K562 (cell line): ENCODE measurements around the gene PPOX. TPM values are rescaled to one million over a fixed set of nuclear protein-coding genes. Genes with fewer than 3 reads are reported as not detected.

Source experiments
- ATF1 ChIP-seq, 2 experiments: fragments of 450-650 bp in 1 of 2; IDR thresholded peaks; 2 replicates each; pipeline ENCODE4 v1.6.1; 2016; ENCODE audit warnings: missing compliant biosample characterization in 1 of 2, missing genetic modification characterization in 1 of 2
- BCL6 ChIP-seq: fragments of 250-450 bp; sonication (Bioruptor Pico); IDR thresholded peaks from 2 replicates; pipeline ENCODE4 v1.4.0; 2020
- DNMT1 ChIP-seq: fragments of 450-650 bp; IDR thresholded peaks from 2 replicates; pipeline ENCODE4 v1.6.1; 2016; ENCODE audit warnings: antibody characterized with exemption, mild to moderate bottlenecking
- L3MBTL2 ChIP-seq: fragments of 450-650 bp; IDR thresholded peaks from 2 replicates; pipeline ENCODE4 v1.6.1; 2016; ENCODE audit warnings: mild to moderate bottlenecking, moderate library complexity
- MEIS2 ChIP-seq: fragments of 450-650 bp; IDR thresholded peaks from 2 replicates; pipeline ENCODE4 v1.6.1; 2014; ENCODE audit warnings: mild to moderate bottlenecking; ENCODE audit not compliant: partially characterized antibody
- NCOR1 ChIP-seq: fragments of 450-650 bp; IDR thresholded peaks from 2 replicates; pipeline ENCODE4 v1.6.1; 2016; ENCODE audit warnings: mild to moderate bottlenecking, moderate library complexity
- NR2C2 ChIP-seq, 2 experiments: fragments of 200-800 bp in 1 of 2; sonication (Bioruptor generic) in 1 of 2; sonication (generic) in 1 of 2; formaldehyde crosslinking in 1 of 2; IDR thresholded peaks; 2 replicates each; pipeline versions ENCODE4 v1.6.1 to v1.8.0; 2016 to 2022; ENCODE audit warnings: mild to moderate bottlenecking in 1 of 2, missing compliant biosample characterization in 1 of 2, missing genetic modification characterization in 1 of 2, missing genetic modification reagents in 1 of 2
- NR3C1 ChIP-seq: sonication (generic); formaldehyde crosslinking; IDR thresholded peaks from 2 replicates; pipeline ENCODE4 v1.8.1; 2022; ENCODE audit warnings: missing genetic modification reagents
- OTX1 ChIP-seq: fragments of 450-650 bp; formaldehyde crosslinking; IDR thresholded peaks from 2 replicates; pipeline ENCODE4 v1.4.0; 2022; ENCODE audit warnings: mild to moderate bottlenecking
- PHF21A ChIP-seq: fragments of 450-650 bp; IDR thresholded peaks from 2 replicates; pipeline ENCODE4 v1.6.1; 2017; ENCODE audit warnings: low read depth, borderline replicate concordance
- SMAD1 ChIP-seq: fragments of 150-350 bp; IDR thresholded peaks from 2 replicates; pipeline ENCODE4 v1.6.1; 2014; ENCODE audit warnings: low read length, low read depth; ENCODE audit not compliant: partially characterized antibody
- SRSF9 ChIP-seq: fragments of 200-400 bp; formaldehyde crosslinking; IDR thresholded peaks from 2 replicates; pipeline ENCODE4 v1.6.1; 2017; ENCODE audit warnings: low read depth, low read length, borderline replicate concordance
- TAF15 ChIP-seq: fragments of 200-400 bp; formaldehyde crosslinking; IDR thresholded peaks from 2 replicates; pipeline ENCODE4 v1.6.1; 2017; ENCODE audit warnings: mild to moderate bottlenecking, low read depth, low read length, moderate library complexity
- XRCC5 ChIP-seq: fragments of 200-400 bp; formaldehyde crosslinking; IDR thresholded peaks from 2 replicates; pipeline ENCODE4 v1.6.1; 2017; ENCODE audit warnings: low read depth, mild to moderate bottlenecking, low read length
- ZNF134 ChIP-seq: fragments of 250-450 bp; sonication (Bioruptor Pico); conservative IDR thresholded peaks from 2 replicates; pipeline ENCODE4 v1.4.0; 2020
- ZNF311 ChIP-seq: fragments of 250-450 bp; sonication (Bioruptor Pico); IDR thresholded peaks from 2 replicates; pipeline ENCODE4 v1.4.0; 2020; ENCODE audit warnings: mild to moderate bottlenecking, moderate library complexity
- ZNF707 ChIP-seq: fragments of 250-450 bp; sonication (Bioruptor Pico); conservative IDR thresholded peaks from 2 replicates; pipeline ENCODE4 v1.8.0; 2022; ENCODE audit warnings: inconsistent platforms, mild to moderate bottlenecking, moderate library complexity
- polyA plus RNA-seq, 8 experiments: library from polyadenylated mRNA; depleted of rRNA in 4 of 8; stranded (reverse) in 5 of 8; unstranded in 3 of 8; fragments of >200 nt; fragmentation: Nextera tagmentation in 2 of 8; fragmentation: Illumina TruSeq in 1 of 8; extraction: Ambion mirVana in 2 of 8; extraction: Trizol in 1 of 8; gene quantifications; 2 replicates each; pipeline versions ENCODE4 v1.2.1 to v1.2.3, GENCODE V29; 2011 to 2014; ENCODE audit warnings: inconsistent platforms in 1 of 8, missing spikeins in 1 of 8
- total RNA-seq, 7 experiments: library from RNA; depleted of rRNA in 6 of 7; stranded (reverse); fragments of >200 nt in 6 of 7; fragmentation: Illumina TruSeq in 2 of 7; extraction: Trizol in 2 of 7; gene quantifications; 2 replicates each; pipeline versions ENCODE4 v1.2.1 to v1.2.3, GENCODE V29; 2011 to 2021; ENCODE audit warnings: low replicate concordance in 1 of 7
- TF ChIP-seq, protein P1 (sequence below), 2 experiments: fragments of 450-650 bp; IDR thresholded peaks; 2 replicates each; pipeline ENCODE4 v1.6.1; 2016
- TF ChIP-seq, protein P2 (sequence below): sonication (generic); formaldehyde crosslinking; IDR thresholded peaks from 2 replicates; pipeline ENCODE4 v1.8.1; 2023; ENCODE audit warnings: mild to moderate bottlenecking, missing genetic modification reagents
- TF ChIP-seq, protein P3 (sequence below): IDR thresholded peaks from 2 replicates; pipeline ENCODE4 v1.6.1; 2016; ENCODE audit warnings: missing genetic modification characterization, missing compliant biosample characterization
- TF ChIP-seq, protein P4 (sequence below): sonication (generic); formaldehyde crosslinking; IDR thresholded peaks from 2 replicates; pipeline ENCODE4 v1.5.0; 2020; ENCODE audit warnings: missing genetic modification reagents

PPOX gene
- total and polyA plus RNA-seq, 9 of the 15 experiments (the other 6 are each of a cell fraction or from before 2014, with no cell fraction given), result 17.0 to 57.1 (median 38.9) TPM

DNA sequence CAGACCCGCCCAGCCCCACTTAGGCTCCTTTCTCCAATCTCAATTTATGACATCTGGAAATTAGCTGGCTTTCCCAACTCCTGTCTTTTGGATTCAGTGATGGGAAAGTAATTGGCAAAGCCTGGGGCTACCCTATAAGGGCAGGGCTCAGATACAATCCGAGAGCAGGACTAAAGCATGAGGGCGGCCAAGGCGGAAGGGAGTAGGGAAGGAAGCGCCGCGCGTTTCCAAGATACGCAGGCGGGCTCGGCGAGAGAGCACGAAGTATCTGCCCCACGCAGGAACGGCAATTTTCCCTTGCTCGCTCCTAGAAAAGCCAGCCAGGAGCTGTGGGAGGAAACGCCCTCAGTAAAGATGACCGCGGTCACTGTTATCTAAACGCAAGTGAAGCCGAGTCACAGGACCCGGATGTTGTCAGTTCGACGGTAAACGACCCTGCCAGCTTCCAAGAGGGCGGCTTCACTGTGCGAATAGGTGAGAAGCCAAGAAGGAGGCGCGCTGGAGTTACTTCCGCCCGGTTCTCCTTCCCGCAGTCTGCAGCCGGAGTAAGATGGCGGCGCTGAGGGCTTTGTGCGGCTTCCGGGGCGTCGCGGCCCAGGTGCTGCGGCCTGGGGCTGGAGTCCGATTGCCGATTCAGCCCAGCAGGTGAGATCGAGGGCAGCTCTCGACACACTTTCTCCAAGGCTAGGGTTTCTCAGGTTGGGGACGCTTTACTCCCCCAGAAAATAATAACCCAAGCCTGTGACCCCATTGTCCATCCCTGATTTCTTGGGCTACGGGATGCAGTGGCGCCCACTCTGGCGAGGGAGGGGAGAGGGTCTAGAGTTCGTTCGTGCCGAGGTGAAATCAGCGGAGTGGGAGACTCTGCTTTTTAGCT is 35.8 kb downstream of the PPOX start, which contains the start of gene NDUFS2 (continued):
- peak; percentile 93 for TF ChIP-seq NR2C2 (CRISPR knock-in tag; IDR thresholded peaks at IDR 0.05)
- TF ChIP-seq NR2C2 (tag; IDR thresholded peaks at IDR 0.05), result peak; percentile 99
- no peak for TF ChIP-seq SRSF9
- peak; percentile 83; the same call in 1 of the 2 replicates for TF ChIP-seq PHF21A
- TF ChIP-seq BCL6 (CRISPR knock-in tag), result 0 out of 2 replicates have a peak, but pooled peaks have one; percentile 13
- TF ChIP-seq, protein P1, sequence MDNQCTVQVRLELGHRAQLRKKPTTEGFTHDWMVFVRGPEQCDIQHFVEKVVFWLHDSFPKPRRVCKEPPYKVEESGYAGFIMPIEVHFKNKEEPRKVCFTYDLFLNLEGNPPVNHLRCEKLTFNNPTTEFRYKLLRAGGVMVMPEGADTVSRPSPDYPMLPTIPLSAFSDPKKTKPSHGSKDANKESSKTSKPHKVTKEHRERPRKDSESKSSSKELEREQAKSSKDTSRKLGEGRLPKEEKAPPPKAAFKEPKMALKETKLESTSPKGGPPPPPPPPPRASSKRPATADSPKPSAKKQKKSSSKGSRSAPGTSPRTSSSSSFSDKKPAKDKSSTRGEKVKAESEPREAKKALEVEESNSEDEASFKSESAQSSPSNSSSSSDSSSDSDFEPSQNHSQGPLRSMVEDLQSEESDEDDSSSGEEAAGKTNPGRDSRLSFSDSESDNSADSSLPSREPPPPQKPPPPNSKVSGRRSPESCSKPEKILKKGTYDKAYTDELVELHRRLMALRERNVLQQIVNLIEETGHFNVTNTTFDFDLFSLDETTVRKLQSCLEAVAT (IDR thresholded peaks at IDR 0.05), result peak in 1 of 2 experiments; percentile 78; a peak in 2 of 4 replicates
- TF ChIP-seq, protein P2, sequence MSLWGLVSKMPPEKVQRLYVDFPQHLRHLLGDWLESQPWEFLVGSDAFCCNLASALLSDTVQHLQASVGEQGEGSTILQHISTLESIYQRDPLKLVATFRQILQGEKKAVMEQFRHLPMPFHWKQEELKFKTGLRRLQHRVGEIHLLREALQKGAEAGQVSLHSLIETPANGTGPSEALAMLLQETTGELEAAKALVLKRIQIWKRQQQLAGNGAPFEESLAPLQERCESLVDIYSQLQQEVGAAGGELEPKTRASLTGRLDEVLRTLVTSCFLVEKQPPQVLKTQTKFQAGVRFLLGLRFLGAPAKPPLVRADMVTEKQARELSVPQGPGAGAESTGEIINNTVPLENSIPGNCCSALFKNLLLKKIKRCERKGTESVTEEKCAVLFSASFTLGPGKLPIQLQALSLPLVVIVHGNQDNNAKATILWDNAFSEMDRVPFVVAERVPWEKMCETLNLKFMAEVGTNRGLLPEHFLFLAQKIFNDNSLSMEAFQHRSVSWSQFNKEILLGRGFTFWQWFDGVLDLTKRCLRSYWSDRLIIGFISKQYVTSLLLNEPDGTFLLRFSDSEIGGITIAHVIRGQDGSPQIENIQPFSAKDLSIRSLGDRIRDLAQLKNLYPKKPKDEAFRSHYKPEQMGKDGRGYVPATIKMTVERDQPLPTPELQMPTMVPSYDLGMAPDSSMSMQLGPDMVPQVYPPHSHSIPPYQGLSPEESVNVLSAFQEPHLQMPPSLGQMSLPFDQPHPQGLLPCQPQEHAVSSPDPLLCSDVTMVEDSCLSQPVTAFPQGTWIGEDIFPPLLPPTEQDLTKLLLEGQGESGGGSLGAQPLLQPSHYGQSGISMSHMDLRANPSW (CRISPR knock-in tag), result no peak
- no peak for TF ChIP-seq TAF15
- 0 out of 2 replicates have a peak, but pooled peaks have one; percentile 22 for TF ChIP-seq ZNF707 (CRISPR knock-in tag)
- peak; percentile 31 for TF ChIP-seq SMAD1
- 0 out of 2 replicates have a peak, but pooled peaks have one; percentile 18 for TF ChIP-seq OTX1
- no peak for TF ChIP-seq NCOR1
- TF ChIP-seq ATF1 (CRISPR knock-in tag; IDR thresholded peaks at IDR 0.05), result no peak
- TF ChIP-seq ATF1 (tag; IDR thresholded peaks at IDR 0.05), result peak; percentile 94
- TF ChIP-seq, protein P3, sequence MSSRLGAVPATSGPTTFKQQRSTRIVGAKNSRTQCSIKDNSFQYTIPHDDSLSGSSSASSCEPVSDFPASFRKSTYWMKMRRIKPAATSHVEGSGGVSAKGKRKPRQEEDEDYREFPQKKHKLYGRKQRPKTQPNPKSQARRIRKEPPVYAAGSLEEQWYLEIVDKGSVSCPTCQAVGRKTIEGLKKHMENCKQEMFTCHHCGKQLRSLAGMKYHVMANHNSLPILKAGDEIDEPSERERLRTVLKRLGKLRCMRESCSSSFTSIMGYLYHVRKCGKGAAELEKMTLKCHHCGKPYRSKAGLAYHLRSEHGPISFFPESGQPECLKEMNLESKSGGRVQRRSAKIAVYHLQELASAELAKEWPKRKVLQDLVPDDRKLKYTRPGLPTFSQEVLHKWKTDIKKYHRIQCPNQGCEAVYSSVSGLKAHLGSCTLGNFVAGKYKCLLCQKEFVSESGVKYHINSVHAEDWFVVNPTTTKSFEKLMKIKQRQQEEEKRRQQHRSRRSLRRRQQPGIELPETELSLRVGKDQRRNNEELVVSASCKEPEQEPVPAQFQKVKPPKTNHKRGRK, result no peak
- TF ChIP-seq ZNF311 (CRISPR knock-in tag), result 0 out of 2 replicates have a peak, but pooled peaks have one; percentile 51
- TF ChIP-seq, protein P4, sequence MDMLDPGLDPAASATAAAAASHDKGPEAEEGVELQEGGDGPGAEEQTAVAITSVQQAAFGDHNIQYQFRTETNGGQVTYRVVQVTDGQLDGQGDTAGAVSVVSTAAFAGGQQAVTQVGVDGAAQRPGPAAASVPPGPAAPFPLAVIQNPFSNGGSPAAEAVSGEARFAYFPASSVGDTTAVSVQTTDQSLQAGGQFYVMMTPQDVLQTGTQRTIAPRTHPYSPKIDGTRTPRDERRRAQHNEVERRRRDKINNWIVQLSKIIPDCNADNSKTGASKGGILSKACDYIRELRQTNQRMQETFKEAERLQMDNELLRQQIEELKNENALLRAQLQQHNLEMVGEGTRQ (CRISPR knock-in tag), result no peak
- TF ChIP-seq ZNF134 (CRISPR knock-in tag), result peak; percentile 45; the same call in 1 of the 2 replicates
- TF ChIP-seq DNMT1, result 0 out of 2 replicates have a peak, but pooled peaks have one; percentile 75
- TF ChIP-seq L3MBTL2, result peak; percentile 62; the same call in 1 of the 2 replicates
- TF ChIP-seq MEIS2, result no peak
- 0 out of 2 replicates have a peak, but pooled peaks have one; percentile 22 for TF ChIP-seq XRCC5
- TF ChIP-seq NR3C1, result no peak
